ENCODE measurements around the gene GIMAP2.
"Not testable (repeated sequence)": the region's sequence is repeated elsewhere in the genome, so short reads cannot be mapped to it uniquely, and the experiment has no call there.

The GIMAP2 gene

DNA sequence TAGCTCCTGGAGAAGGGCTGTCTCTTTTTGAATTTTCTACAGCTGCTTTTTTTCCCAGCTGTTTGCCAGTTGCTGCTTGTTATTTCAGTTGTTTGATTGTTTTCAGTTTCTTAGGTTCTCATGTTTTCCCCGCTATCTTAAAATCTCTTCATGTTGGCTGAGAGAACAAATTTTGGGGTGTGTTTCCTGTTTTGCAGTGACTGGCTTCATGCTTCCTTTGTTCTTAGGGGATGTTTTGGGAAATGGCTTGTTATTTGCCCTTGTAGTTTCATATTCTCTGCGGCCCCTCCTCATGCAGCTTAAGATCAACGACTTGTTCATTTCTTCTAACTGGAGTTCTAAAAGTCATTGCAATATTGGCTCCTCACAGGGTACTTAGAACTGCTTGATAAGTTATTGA, 8.7 kb upstream of the GIMAP2 start:
- H3K27me3 ChIP-seq (ENCODE audit: control insufficient read depth, insufficient read depth, low read length); H3K27ac ChIP-seq (ENCODE audit: low read length); H3K36me3 ChIP-seq (ENCODE audit: control insufficient read depth, insufficient read depth, low read length); DNase-seq (ENCODE audit: low read depth, low spot score); H3K4me1 ChIP-seq (ENCODE audit: control insufficient read depth, insufficient read depth, low read length); H3K4me3 ChIP-seq (ENCODE audit: low read length); H3K9me3 ChIP-seq (ENCODE audit: control insufficient read depth, insufficient read depth, low read length): not testable (repeated sequence)
- no CpG with 5 or more reads among the region's 3 CpGs for WGBS (ENCODE audit: insufficient coverage, insufficient read length)

- not testable (repeated sequence) for H3K27ac ChIP-seq (ENCODE audit: low read length); H3K4me3 ChIP-seq (ENCODE audit: low read length); DNase-seq (ENCODE audit: low read depth, low spot score); H3K4me1 ChIP-seq (ENCODE audit: control insufficient read depth, insufficient read depth, low read length); H3K27me3 ChIP-seq (ENCODE audit: control insufficient read depth, insufficient read depth, low read length); H3K36me3 ChIP-seq (ENCODE audit: control insufficient read depth, insufficient read depth, low read length); H3K9me3 ChIP-seq (ENCODE audit: control insufficient read depth, insufficient read depth, low read length)
- WGBS (ENCODE audit: insufficient coverage, insufficient read length): no CpG with 5 or more reads among the region's 11 CpGs
These were observed 6.9 kb upstream of the GIMAP2 start for GRCh38 chr7:150678601-150679000.

- not testable (repeated sequence) for H3K9me3 ChIP-seq (ENCODE audit: control insufficient read depth, insufficient read depth, low read length); H3K27ac ChIP-seq (ENCODE audit: low read length); H3K4me3 ChIP-seq (ENCODE audit: low read length); H3K4me1 ChIP-seq (ENCODE audit: control insufficient read depth, insufficient read depth, low read length); H3K36me3 ChIP-seq (ENCODE audit: control insufficient read depth, insufficient read depth, low read length); DNase-seq (ENCODE audit: low read depth, low spot score); H3K27me3 ChIP-seq (ENCODE audit: control insufficient read depth, insufficient read depth, low read length)
- WGBS (ENCODE audit: insufficient coverage, insufficient read length): no CpG with 5 or more reads among the region's 2 CpGs
These were observed 5.1 kb upstream of the GIMAP2 start for GRCh38 chr7:150680364-150680763.

DNA sequence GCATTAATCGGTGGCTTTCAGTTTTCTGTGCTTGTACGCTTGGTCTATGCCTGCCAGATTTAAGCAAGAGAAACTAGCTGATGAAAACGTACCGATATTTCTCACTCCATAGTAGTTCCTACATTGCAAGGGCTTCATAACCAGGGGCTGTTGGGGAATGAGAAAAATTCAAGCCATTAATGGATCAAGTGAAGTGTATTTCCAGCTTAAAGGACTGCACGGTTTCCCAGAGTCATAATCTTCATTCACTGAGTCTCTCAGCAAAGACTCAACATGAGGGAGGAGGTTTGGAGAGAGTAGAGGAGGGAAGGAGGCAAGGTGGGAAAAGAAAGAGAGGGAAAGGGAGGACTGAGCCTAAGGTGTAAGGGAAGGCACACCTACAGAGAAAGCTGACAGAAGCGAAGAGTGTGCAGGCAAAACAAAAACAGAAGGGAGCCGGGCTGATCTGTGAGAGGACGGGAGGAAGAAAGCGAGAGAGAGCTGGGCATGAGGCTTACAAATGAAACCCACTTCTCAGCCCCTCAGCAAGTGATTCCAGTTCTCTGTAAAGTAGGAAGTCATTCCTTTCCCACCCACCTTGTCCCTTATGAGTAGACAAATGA, 625 bp downstream of the GIMAP2 start:
- WGBS (ENCODE audit: insufficient coverage, insufficient read length): no CpG with 5 or more reads among the region's 9 CpGs
- no peak for DNase-seq (ENCODE audit: low read depth, low spot score)
- no peaks in the 10 kb centered on the region for H3K36me3 ChIP-seq (ENCODE audit: control insufficient read depth, insufficient read depth, low read length)
- no peaks in the 10 kb centered on the region for H3K27me3 ChIP-seq (ENCODE audit: control insufficient read depth, insufficient read depth, low read length)
- no peaks in the 10 kb centered on the region for H3K9me3 ChIP-seq (ENCODE audit: control insufficient read depth, insufficient read depth, low read length)
- H3K27ac ChIP-seq (ENCODE audit: low read length): no peak overlapping the region
- H3K4me1 ChIP-seq (ENCODE audit: control insufficient read depth, insufficient read depth, low read length): peaks cover 2% of the 10 kb centered on the region; the same call in 1 of the 2 replicates
- H3K4me3 ChIP-seq (ENCODE audit: low read length): no peak overlapping the region

DNA sequence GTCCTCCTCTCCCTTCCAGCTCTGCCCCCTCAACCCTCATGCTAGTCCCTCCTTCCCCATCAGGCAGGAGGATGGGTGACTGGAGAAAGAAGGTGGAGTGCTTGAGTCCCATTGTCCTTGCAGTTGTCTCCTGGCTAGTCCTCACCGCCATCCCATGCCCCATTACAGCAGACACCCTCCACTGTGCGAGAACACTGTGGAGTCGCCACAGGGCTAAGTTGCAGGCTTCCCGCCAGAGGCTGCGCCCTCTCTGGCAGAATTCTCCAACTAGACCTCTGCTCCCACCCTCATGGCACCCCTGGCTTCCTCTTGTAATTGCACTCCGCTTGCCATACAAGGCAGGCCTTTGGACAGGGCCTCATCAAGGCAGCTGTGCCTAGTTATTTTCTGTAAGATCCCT, 3.1 kb downstream of the GIMAP2 start:
- no peaks in the 10 kb centered on the region for H3K36me3 ChIP-seq (ENCODE audit: control insufficient read depth, insufficient read depth, low read length)
- H3K27me3 ChIP-seq (ENCODE audit: control insufficient read depth, insufficient read depth, low read length): no peaks in the 10 kb centered on the region
- H3K9me3 ChIP-seq (ENCODE audit: control insufficient read depth, insufficient read depth, low read length): no peaks in the 10 kb centered on the region
- no CpG with 5 or more reads among the region's 6 CpGs for WGBS (ENCODE audit: insufficient coverage, insufficient read length)
- no peak overlapping the region for H3K27ac ChIP-seq (ENCODE audit: low read length)
- DNase-seq (ENCODE audit: low read depth, low spot score): no peak
- no peak overlapping the region for H3K4me3 ChIP-seq (ENCODE audit: low read length)
- H3K4me1 ChIP-seq (ENCODE audit: control insufficient read depth, insufficient read depth, low read length): peaks cover 2% of the 10 kb centered on the region; the same call in 1 of the 2 replicates

- no peaks in the 10 kb centered on the region for H3K36me3 ChIP-seq (ENCODE audit: control insufficient read depth, insufficient read depth, low read length)
These were observed 10.1 kb downstream of the GIMAP2 start for GRCh38 chr7:150695654-150696053.

DNA sequence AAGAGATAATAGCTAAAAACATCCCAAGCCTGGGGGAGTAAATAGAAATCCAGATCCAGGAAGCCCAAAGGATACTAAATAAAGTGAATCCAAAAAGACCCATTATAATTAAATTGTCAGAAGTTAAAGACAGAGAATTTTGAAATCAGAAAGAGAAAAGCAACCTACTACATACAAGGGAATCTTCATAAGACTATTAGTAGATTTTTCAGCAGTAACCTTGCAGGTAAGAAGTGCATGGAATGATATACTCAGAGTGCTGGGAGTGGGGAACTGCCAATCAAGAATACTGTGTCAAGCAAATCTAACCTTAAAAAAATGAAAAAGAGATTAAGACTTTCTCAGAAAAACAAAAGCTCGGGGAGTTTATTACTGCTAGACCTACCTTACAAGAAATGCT, 17.7 kb downstream of the GIMAP2 start:
- Histone ChIP-seq H3K27ac (ENCODE audit: low read length) (no peak overlapping the region), H3K36me3 (ENCODE audit: control insufficient read depth, insufficient read depth, low read length) (no peaks in the 10 kb centered on the region), H3K4me1 (ENCODE audit: control insufficient read depth, insufficient read depth, low read length) (no peaks in the 10 kb centered on the region), H3K27me3 (ENCODE audit: control insufficient read depth, insufficient read depth, low read length) (no peaks in the 10 kb centered on the region), H3K4me3 (ENCODE audit: low read length) (no peak overlapping the region), H3K9me3 (ENCODE audit: control insufficient read depth, insufficient read depth, low read length) (no peaks in the 10 kb centered on the region)
- WGBS (ENCODE audit: insufficient coverage, insufficient read length): no CpG with 5 or more reads among the region's 1 CpG
- DNase-seq (ENCODE audit: low read depth, low spot score): no peak

More at GRCh38 chr7:150695654-150696053, 10.1 kb downstream of the GIMAP2 start:
- no peak overlapping the region for H3K4me3 ChIP-seq (ENCODE audit: low read length)
- H3K27me3 ChIP-seq (ENCODE audit: control insufficient read depth, insufficient read depth, low read length): no peaks in the 10 kb centered on the region
- no peaks in the 10 kb centered on the region for H3K9me3 ChIP-seq (ENCODE audit: control insufficient read depth, insufficient read depth, low read length)
- H3K27ac ChIP-seq (ENCODE audit: low read length): no peak overlapping the region
- WGBS (ENCODE audit: insufficient coverage, insufficient read length): no CpG with 5 or more reads among the region's 2 CpGs
- no peaks in the 10 kb centered on the region for H3K4me1 ChIP-seq (ENCODE audit: control insufficient read depth, insufficient read depth, low read length)
- DNase-seq (ENCODE audit: low read depth, low spot score): no peak

- H3K4me3 ChIP-seq (ENCODE audit: low read length): no peak overlapping the region
- DNase-seq (ENCODE audit: low read depth, low spot score): no peak
- H3K27ac ChIP-seq (ENCODE audit: low read length): no peak overlapping the region
- H3K36me3 ChIP-seq (ENCODE audit: control insufficient read depth, insufficient read depth, low read length): no peaks in the 10 kb centered on the region; the same call in 1 of the 2 replicates
- no peaks in the 10 kb centered on the region for H3K27me3 ChIP-seq (ENCODE audit: control insufficient read depth, insufficient read depth, low read length)
- H3K4me1 ChIP-seq (ENCODE audit: control insufficient read depth, insufficient read depth, low read length): no peaks in the 10 kb centered on the region
- H3K9me3 ChIP-seq (ENCODE audit: control insufficient read depth, insufficient read depth, low read length): no peaks in the 10 kb centered on the region
- no CpG with 5 or more reads among the region's 4 CpGs for WGBS (ENCODE audit: insufficient coverage, insufficient read length)
These were observed 29.8 kb downstream of the GIMAP2 start for GRCh38 chr7:150715293-150715692.

GRCh38 chr7:150715738-150716137, 30.2 kb downstream of the GIMAP2 start:
- no peak for DNase-seq (ENCODE audit: low read depth, low spot score)
- Histone ChIP-seq H3K4me1 (ENCODE audit: control insufficient read depth, insufficient read depth, low read length) (no peaks in the 10 kb centered on the region), H3K27me3 (ENCODE audit: control insufficient read depth, insufficient read depth, low read length) (no peaks in the 10 kb centered on the region), H3K36me3 (ENCODE audit: control insufficient read depth, insufficient read depth, low read length) (no peaks in the 10 kb centered on the region; the same call in 1 of the 2 replicates), H3K9me3 (ENCODE audit: control insufficient read depth, insufficient read depth, low read length) (no peaks in the 10 kb centered on the region), H3K27ac (ENCODE audit: low read length) (no peak overlapping the region), H3K4me3 (ENCODE audit: low read length) (no peak overlapping the region)
- no CpG with 5 or more reads among the region's 4 CpGs for WGBS (ENCODE audit: insufficient coverage, insufficient read length)

DNA sequence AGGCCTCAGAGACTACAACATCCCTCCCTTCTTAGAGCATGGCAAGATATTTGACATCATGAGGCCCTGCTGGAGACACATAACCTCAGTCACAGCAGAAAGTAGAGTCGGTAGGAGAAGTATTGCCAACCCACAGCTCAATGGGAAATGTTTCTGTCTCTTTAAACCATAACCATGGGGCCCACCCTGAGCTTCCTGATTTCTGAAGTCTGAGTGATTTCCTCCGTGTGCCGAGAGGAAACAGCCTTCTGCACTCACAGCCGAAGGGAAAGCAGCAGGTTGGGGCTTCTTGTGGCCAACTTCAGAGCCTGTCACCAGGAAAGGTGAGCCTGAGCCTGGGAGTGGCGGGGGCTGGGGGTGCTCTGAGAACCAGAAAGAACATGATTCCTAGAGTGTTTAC, 30.9 kb downstream of the GIMAP2 start, which contains the start of gene GIMAP1:
Gene GIMAP1, plus strand, starts transcription at position 246 of the 400 bp plus-strand sequence. CDS start 2,435 bp downstream, outside the sequence.
- no CpG with 5 or more reads among the region's 5 CpGs for WGBS (ENCODE audit: insufficient coverage, insufficient read length)
- Histone ChIP-seq H3K27me3 (ENCODE audit: control insufficient read depth, insufficient read depth, low read length) (no peaks in the 10 kb centered on the region), H3K4me1 (ENCODE audit: control insufficient read depth, insufficient read depth, low read length) (no peaks in the 10 kb centered on the region), H3K36me3 (ENCODE audit: control insufficient read depth, insufficient read depth, low read length) (no peaks in the 10 kb centered on the region; the same call in 1 of the 2 replicates), H3K27ac (ENCODE audit: low read length) (no peak within 1 kb of the TSS), H3K9me3 (ENCODE audit: control insufficient read depth, insufficient read depth, low read length) (no peaks in the 10 kb centered on the region), H3K4me3 (ENCODE audit: low read length) (no peak within 1 kb of the TSS)
- no peak for DNase-seq (ENCODE audit: low read depth, low spot score)

GRCh38 chr7:150716939-150717338, 31.4 kb downstream of the GIMAP2 start:
- Histone ChIP-seq H3K27me3 (ENCODE audit: control insufficient read depth, insufficient read depth, low read length) (no peaks in the 10 kb centered on the region), H3K27ac (ENCODE audit: low read length) (no peak overlapping the region), H3K9me3 (ENCODE audit: control insufficient read depth, insufficient read depth, low read length) (no peaks in the 10 kb centered on the region), H3K36me3 (ENCODE audit: control insufficient read depth, insufficient read depth, low read length) (no peaks in the 10 kb centered on the region; the same call in 1 of the 2 replicates), H3K4me3 (ENCODE audit: low read length) (no peak overlapping the region), H3K4me1 (ENCODE audit: control insufficient read depth, insufficient read depth, low read length) (no peaks in the 10 kb centered on the region)
- WGBS (ENCODE audit: insufficient coverage, insufficient read length): no CpG with 5 or more reads among the region's 4 CpGs
- no peak for DNase-seq (ENCODE audit: low read depth, low spot score)

Measured in iPS DF 6.9 (cell line).